Subcutaneous adipose tissue (tissue), 4 donors: ENCODE results near the gene RHBDL1. TPM values are rescaled to one million over a fixed set of nuclear protein-coding genes. Genes with fewer than 3 reads are reported as not detected.

Experiments
- CTCF ChIP-seq: fragments of 450-650 bp; IDR thresholded peaks from one replicate; pipeline ENCODE4 v1.5.1; 2016; ENCODE audit warnings: low read depth, mild to moderate bottlenecking, control low read depth, antibody characterized with exemption, moderate library complexity
- total RNA-seq, 4 donors: library from RNA; depleted of rRNA; stranded (reverse); fragments of >200 nt; gene quantifications; one replicate each; pipeline ENCODE4 v1.1.0, GENCODE V29; 2016

Gene RHBDL1
- total RNA-seq, 4 donors from 2014 or later: 0.66 to 1.7 (median 1.3) TPM; not detected in 1

- no peak for TF ChIP-seq CTCF
These were observed 14.8 kb upstream of the RHBDL1 start for GRCh38 chr16:660459-661183.

GRCh38 chr16:661184-661821, 14.2 kb upstream of the RHBDL1 start:
- no peak for TF ChIP-seq CTCF

GRCh38 chr16:662095-662494, 13.4 kb upstream of the RHBDL1 start:
- TF ChIP-seq CTCF: no peak

GRCh38 chr16:662597-662996, 12.9 kb upstream of the RHBDL1 start:
- no peak for TF ChIP-seq CTCF

- TF ChIP-seq CTCF: no peak
These were observed 8.9 kb upstream of the RHBDL1 start for GRCh38 chr16:666572-666971.

- TF ChIP-seq CTCF: no peak
These were observed 8.2 kb upstream of the RHBDL1 start for GRCh38 chr16:667113-667779.
